ENCODE results near the gene CGNL1.

GRCh38 chr15:57570340-57570739, 194.0 kb downstream of the CGNL1 start:
- TF ChIP-seq POLR2AphosphoS5 (IDR thresholded peaks at IDR 0.05; ENCODE audit: low read depth, low read length) (no peak), SIN3A (IDR thresholded peaks at IDR 0.05; ENCODE audit: borderline replicate concordance, insufficient read depth, low read length) (no peak), TAF1 (IDR thresholded peaks at IDR 0.05; ENCODE audit: borderline replicate concordance, insufficient read depth, low read length) (no peak), REST (IDR thresholded peaks at IDR 0.05; ENCODE audit: insufficient read depth in 1 of 2, low read depth in 2 of 2, low read length in 2 of 2) (no peak), FOXP2 (optimal IDR thresholded peaks at IDR 0.05; ENCODE audit: borderline replicate concordance, extremely low read depth, extremely low read length, insufficient read depth) (no peak)
